GM19452 (cell line): ENCODE measurements around the gene FHL5.
"Not testable (repeated sequence)": the region's sequence is repeated elsewhere in the genome, so short reads cannot be mapped to it uniquely, and the experiment has no call there.

ENCODE experiments used
- ATAC-seq: cut with Tn5 transposase; IDR thresholded peaks from one replicate; pipeline ENCODE4 v1.9.1; 2021; ENCODE audit not compliant: unreplicated experiment

FHL5 gene, protein sequence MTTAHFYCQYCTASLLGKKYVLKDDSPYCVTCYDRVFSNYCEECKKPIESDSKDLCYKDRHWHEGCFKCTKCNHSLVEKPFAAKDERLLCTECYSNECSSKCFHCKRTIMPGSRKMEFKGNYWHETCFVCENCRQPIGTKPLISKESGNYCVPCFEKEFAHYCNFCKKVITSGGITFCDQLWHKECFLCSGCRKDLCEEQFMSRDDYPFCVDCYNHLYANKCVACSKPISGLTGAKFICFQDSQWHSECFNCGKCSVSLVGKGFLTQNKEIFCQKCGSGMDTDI

DNA sequence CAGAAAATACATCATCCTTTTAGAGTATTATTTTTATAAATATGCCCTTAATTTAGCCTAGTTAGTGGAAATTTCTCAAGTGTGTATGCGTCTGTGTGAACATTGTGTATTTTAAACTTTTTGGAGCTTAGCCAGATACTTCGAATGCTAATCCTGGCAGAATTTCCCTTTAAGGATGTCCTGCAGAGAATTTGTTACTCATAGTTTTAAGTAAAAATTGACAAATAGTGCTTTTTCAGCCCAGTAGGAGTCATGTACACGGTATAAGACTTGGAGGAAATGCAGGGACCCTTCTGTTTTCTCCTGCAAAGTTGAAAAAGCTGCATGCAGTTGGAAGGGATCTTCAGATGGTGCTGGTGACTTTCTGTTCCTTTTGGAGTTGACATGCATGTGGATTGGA lies at the start of gene FHL5:
TSS of gene FHL5 (plus strand) at position 243 of the 400 bp plus-strand sequence. CDS start 40,486 bp downstream, outside the sequence.
- no peak for ATAC-seq

DNA sequence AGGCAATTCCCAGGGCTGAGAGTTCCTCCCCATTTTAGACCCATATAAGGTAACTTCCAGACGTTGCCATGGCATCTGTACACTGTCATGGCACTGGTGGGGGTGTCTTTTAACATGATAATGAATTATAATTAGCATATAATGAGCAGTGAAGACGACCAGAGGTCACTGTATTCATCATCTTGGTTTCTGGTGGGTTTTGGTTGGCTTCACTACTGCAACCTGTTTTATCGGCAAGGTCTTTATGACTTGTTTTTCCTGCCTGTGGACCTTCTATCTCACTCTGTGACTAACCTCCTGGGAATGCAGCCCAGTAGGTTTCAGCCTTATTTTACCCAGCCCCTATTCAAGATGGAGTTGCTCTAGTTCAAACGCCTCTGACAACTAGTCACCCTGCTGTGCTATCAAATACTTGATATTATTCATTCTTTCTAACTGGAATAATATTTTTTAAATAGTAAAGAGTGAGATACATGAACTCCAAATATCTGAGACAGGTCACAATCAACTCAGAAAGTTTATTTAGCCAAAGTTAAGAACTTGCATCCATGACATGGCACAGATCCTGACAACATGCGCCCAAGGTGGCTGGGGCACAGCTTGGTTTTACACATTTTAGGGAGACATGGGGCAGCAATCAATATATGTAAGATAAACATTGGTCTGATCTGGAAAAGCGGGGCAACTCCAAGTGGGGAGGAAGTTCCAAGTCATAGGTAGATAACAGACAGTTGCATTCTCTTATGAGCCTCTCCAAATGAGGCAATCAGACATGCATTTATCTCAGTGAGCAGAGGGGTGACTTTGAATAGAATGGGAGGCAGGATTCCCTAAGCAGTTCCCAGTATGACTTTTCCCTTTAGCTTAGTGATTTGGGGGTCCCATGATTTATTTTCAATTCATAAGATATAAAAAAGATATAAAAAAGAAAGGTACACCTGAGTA lies 42.5 kb upstream of the FHL5 start:
- no peak for ATAC-seq

DNA sequence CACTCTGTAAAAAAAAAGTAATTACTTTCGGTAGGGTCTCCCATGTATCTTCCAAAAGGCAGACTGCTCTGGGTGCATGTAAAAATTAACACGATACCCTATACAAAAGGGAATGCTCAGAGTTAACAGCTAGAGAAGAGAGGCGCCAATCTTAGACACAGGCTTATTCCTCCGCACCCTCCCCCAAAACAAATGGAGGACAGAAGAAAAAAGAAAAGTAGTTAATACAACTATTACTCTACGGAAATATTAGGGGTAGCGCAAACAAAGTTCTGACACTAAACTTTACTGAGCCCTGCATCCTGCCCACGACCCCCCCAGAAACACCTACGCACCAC lies 41.7 kb upstream of the FHL5 start:
- peak; percentile 16 for ATAC-seq

DNA sequence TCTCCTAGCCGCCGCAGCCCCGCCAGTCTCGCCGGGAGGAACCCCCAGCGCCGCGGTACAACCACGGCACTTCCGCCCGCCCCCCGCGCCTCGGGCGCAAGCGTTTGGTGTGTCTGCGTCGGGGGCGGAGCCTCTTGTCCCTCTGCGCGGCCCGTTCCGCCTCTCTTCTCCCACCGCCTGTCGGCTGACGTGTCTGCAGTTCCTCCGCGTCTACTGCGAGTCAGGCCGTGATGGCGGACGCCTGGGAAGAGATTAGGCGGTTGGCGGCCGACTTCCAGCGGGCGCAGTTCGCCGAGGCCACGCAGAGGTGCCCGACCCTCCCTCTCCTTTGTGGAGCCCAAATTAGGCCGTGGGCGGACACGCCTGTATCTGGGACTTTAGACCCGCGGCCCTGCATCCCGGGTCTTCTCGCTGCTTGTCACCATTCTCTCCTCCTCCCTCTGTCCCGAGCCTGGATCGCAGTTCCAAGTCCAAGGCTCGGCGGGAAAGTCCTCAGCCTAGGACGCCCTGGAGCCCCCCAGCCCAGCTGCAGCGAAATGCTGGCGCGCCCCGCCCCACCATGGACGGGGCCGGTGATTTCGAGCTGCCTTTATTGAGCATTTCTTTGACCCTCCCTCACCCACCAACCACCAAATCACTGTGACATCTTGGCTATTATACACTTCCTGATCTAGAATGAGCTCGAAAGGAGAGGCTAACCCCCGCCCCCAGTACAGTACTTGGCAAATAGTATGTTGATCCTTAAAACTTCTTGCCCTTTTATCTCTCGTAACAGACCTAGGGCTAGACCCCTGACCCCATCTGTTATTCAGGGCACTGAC lies 41.1 kb upstream of the FHL5 start, which contains the start of gene UFL1:
TSS of gene UFL1 (plus strand) at position 163 of the 821 bp plus-strand sequence. CDS start at position 231, 68 bp downstream.
- ATAC-seq = peak; percentile 97

DNA sequence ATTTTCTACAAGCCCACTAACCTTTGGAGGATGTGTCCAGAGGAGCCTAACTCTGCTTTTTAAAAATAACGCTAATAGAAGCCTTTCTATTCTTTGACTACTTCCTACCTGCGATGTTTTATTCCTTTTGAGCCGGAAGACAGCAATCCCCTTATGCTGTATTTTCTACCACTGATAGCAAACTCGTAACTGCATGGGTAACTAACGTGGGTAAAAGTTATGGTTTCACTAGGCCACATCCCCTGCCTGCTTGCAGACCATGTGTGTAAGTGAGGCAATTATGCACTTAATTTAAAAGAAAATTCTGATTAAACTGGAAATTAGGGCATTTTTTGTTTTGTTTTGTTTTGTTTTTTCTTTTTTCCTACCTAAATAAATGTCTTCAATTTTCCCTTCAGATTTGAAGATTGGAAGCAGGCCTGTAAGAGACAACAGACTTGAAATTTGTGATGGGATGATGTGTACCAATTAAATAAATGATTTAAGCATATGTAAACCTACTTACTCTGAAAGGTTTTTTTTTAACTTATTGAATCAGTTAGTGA lies 40.4 kb upstream of the FHL5 start:
- ATAC-seq = peak; percentile 22

DNA sequence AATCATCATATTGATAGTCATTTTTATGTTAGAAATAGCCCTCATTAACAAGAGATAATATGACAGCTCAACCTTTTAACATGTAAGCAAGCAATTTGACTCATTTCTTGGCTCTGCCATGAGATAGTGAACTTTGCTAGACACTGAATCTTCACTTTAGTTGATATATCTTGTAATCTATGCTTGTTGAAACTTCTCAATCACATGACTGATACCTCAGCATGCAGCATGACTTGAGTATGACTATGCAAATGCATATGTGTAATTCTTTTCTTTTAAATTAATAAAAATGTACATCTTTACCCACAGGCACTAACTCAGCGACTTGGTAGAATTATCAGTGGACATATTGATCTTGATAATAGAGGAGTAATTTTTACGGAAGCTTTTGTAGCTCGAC lies 34.7 kb upstream of the FHL5 start:
- ATAC-seq = no peak

DNA sequence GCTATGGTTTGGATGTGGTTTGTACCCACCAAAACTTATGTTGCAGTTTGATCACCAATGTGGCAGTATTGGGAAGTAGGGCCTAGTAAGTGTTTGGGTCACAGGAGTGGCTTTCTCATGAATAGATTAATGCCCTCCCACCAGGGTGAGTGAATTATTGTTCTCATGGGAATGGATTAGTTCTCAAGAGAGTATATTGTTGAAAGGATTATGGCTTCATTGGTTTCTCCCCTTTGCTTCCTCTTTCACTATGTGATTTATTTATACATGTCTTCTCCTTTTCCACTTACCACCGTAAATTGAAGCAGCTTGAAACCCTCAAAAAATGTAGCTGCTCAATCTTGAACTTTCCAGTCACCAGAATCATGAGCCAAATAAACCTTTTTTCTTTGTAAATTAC lies 30.5 kb upstream of the FHL5 start:
- ATAC-seq = no peak

DNA sequence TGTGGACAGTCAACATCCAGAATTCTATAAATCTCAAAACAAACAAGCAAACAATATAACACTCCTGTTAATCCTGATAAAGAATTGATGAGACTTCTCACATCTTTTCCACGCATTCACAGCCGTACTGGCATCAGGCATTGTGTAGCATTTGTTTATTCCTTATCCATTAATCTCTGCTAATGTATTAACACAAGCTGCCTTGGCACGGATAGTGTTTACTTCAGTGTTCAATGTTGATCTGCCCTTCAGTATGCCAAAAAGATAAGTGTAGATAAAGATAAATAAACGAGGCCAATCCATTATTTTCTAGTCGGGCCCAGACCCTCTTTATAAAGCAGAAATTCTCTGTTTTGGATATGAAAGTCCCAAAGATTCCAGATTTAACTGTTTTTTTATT lies 25.2 kb upstream of the FHL5 start:
- no peak for ATAC-seq

DNA sequence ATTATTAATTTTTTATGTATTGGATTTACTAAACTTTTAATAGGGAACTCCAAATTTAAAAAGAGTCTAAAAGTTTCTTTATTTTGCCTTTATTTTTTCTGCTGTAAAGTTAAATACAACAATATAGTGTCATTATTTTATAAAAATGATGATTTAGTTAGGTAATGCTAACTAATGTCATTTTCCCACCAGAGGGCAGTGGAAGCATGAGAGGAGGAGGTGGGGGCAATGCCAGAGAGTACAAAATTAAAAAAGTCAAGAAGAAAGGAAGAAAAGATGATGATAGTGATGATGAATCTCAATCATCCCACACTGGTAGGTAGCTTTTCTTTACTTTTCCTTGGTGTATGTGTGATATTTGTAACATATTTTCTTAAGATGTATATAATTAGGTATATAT lies 20.2 kb upstream of the FHL5 start:
- ATAC-seq = no peak

DNA sequence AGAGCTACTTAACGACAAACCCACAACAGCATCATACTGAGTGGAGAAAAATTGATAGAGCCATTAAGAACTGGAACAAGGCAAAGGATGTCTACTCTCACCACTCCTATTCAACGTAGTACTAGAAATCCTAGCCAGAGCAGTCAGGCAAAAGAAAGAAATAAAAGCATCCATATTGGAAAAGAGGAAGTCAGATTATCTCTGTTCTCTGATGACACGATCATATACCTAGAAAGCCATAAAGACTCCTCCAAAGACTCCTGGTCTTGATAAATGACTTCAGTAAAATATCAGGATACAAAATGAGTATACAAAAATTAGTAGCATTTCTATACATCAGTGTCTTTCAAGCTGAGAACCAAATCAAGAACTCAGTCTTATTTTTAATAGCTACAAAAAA lies 17.0 kb upstream of the FHL5 start:
- ATAC-seq = no peak

DNA sequence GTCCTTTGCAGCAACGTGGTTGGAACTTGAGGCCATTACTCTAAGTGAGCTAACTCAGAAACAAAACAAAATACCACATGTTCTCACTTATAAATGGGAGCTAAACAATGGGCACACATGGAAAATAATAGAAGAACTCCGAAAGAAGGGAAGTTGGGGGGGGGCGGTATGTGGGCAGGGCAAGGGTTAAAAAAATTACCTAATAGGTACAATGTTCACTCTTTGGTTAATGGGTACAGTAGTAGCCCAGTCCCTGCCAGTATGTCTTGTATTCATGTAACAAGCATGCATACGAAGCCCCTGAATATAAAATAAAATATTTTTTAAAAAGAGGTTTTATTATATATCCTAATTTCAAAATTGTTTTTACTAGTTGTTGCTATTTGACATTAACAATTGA lies 15.3 kb upstream of the FHL5 start:
- ATAC-seq = no peak

DNA sequence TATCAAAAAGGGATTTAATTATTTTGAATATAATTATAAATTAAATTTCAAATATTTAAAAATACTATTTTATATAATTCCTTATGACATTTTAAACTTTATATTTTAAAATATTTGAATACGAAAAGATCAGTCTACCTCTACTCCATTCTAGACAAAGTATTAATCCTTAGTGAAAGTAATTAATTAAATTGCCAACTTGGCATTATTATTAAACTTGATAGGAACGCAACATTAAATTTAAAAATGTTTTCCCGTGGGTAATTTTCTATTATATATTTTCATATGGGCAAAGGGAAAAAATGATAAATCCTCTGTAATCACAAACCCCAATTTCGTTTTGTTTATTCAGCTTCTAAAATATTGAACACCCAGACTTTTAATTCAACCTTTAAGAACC lies 8.4 kb upstream of the FHL5 start:
- ATAC-seq = no peak

DNA sequence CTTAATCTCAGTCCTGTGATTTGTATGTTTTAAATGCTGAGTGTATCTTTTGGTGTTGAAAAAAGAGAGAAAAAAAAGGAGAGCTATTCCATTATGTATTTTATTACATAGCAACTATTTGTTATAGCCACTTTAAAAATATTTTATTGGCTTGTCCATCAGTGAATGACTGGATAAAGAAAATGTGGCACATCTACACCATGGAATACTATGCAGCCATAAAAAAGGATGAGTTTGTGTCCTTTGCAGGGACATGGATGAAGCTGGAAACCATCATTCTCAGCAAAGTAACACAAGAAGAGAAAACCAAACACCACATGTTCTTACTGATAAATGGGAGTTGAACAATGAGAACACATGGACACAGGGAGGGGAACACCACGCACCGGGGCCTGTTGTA lies 3.2 kb upstream of the FHL5 start:
- ATAC-seq = not testable (repeated sequence)

DNA sequence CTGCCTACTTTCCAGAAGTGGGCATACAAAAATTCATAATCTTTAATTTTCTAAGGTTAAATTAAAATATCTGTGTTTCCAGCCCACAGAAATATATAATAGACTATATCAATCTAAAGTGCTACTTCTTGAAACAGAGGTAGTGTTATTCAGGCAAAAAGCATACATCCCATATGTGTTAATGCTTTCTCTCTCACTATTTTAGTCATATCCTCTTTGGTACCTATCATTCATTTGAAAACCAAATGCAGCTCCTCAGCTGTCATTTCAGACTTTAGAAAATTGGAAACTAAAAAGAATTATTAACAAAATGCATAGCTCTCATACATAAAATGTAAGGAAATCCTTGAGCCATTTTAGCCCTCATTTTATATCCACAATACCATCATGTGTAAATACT lies 925 bp downstream of the FHL5 start:
- no peak for ATAC-seq

DNA sequence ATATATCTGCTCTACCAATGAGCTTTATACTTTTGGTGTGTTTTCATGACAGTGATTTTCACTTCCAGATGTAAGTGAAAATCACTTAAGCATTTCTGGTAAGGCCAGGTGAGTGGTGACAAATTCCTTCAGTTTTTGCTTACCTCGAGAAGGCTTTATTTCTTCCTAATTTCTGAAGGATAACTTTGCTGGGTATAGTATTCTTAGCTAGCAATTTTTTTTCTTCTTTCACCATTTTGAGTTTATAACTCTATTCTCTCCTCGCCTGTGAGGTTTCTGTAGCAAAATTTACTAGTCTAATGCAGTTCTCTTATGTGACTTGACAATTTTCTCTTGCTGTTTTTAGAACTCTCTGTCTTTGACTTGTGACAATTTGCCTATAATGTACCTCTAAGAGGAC lies 7.1 kb downstream of the FHL5 start:
- ATAC-seq = no peak

DNA sequence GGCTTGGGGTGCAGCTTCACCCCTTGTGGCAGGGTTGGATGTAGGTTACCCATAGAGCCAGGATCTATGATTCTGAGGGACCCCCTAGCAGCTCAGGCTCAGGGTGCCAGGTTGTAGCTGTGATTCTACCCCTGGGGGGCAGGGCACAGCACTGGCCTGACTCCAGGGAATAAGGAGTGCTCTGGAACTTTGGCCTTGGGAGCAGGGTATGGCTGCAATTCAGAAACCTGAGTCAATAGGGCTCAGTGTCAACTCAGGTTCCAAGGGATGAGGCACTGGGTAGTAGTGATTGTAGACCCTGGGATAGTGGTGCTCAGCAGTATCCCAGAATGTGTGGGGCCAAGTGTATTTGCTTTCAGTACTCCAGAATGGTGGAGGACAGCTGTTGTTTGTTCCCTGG lies 8.6 kb downstream of the FHL5 start:
- ATAC-seq = no peak

DNA sequence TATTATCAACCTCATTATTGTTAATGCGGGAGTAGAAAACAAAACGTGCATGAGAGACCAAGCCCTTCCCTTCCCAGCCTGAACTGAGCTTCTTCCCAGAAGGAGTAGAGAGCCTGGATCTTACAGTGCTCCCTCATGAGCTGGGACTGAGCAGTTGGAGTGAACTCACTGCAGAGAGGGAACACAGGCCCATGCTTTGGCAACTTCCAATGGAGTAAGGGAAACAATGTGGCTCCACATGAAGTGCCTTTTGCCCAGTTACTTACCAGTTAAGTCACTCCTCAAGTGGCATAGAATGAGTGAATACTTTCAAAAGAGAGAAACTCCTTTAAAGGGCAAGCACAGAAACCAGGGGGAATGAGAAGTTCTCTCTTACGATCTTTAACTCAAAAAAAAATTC lies 12.4 kb downstream of the FHL5 start:
- ATAC-seq = no peak

DNA sequence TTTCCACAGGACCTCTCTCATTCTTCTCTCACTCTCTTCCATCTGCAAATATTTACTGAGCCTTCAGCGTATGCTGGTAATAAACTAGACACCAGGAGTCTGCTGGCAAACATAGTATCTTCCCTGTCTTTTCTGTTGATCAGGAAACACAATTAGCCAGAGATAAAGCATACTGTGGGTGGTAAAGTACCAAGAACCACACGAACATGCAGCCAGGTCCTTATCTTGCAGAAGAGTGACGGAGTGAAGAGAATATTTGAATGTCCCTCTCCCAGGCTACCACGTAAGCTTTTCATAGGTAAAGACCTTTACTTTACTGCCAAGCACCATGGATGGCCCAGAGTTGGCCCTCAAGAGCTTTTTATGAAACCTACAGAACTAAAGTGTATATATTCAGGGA lies 13.3 kb downstream of the FHL5 start:
- no peak for ATAC-seq

DNA sequence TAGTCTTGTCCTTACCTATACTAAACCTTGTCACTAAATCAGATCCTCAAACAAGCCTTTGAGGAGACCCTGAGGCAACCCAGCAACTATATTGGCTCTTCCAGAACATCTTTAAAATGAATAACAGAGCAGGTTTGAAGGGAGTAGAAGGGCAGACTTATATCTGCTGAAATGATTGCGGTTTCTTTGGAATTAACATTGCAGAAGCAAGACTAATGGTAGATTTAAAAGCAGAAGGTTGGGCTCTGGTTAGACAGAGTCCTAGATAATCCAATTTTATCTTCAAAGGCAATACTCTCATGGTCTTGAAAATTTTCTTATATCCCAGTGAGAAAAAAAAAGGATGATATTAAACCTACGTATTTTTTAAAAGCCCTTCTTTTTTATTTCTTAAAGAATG lies 19.1 kb downstream of the FHL5 start:
- no peak for ATAC-seq

DNA sequence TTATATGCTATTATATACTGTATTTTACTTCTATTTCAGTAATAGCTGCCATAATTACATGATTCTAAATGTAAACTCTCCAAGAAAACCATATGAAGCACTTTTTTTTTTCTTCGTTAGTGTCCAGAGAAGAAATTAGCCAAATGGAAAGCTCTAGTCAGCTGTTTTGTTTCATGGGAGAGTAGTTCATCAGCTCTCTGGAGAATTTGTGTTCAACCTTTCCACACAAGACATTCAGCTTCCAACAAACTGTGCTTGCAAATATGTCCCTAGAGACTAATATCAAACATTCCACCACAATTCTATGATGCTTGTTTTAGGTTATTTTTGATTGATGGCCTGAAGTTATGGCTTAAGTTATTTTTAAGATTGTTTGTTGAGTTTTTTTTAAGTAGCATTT lies 19.5 kb downstream of the FHL5 start:
- no peak for ATAC-seq

DNA sequence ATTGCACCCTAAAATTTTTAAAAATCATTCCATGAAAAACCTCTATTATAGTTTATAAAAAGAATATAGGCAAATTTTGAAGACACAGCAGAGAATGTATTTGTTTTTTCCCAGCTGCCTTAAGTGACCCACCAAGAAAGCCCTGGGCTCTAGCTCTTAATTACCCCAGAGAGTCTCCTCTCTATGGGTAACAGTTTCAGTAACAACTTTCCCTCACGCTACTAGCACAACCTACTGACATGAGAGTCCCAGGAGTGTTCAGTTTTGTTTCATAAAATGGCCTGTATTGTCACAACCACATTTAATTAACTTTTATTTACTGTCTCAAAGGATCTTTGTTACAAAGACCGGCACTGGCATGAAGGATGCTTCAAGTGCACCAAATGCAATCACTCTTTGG lies 41.5 kb downstream of the FHL5 start:
- no peak for ATAC-seq
